Right lobe of liver (tissue), 4 donors: Measurements from ENCODE around the gene PLCL2.

ENCODE experiments used
- CTCF ChIP-seq, 4 donors: fragments of 200-600 bp in 3 of 4; fragments of 450-650 bp in 1 of 4; IDR thresholded peaks; one replicate each; pipeline versions ENCODE4 v1.5.1 to v1.8.0; 2016 to 2022; ENCODE audit warnings: antibody characterized with exemption in 4 of 4, mild to moderate bottlenecking in 2 of 4
- POLR2A ChIP-seq: fragments of 450-650 bp; IDR thresholded peaks from one replicate; pipeline ENCODE4 v1.6.1; 2017; ENCODE audit warnings: antibody characterized with exemption, mild to moderate bottlenecking
- donor health status: DM: no; HTN: no; CAD: no.
- donor health status: DM: no; HTN: no; CAD: no.
- donor health status: DM: no; HTN: yes; CAD: no.

GRCh38 chr3:17132286-17133115 is 247.7 kb downstream of the PLCL2 start:
- TF ChIP-seq CTCF (IDR thresholded peaks at IDR 0.05) (no peak), POLR2A (no peak)
